Calu3 (cell line): ENCODE results near the gene CARMIL1. TPM values are rescaled to one million over a fixed set of nuclear protein-coding genes. Genes with fewer than 3 reads are reported as not detected.
A peak's percentile ranks its signal among the peaks of the same experiment; 100 is the strongest.

ENCODE experiments used
- BruUV-seq: library from RNA; stranded (reverse); fragments of 400-500 nt; replicated peaks from 2 replicates; lab custom pipeline; 2021; lab: Mats Ljungman, UMichigan
- CTCF ChIA-PET: fragments of 300-600 bp; sonication (Branson Sonifier 250); formaldehyde crosslinking; loops from one replicate; lab custom pipeline; 2022; ENCODE audit warnings: antibody characterized with exemption; lab: Charles Lee
- DNase-seq: peaks from one replicate; pipeline ENCODE4 v3.0.0; 2022
- H3K27ac Mint-ChIP-seq: one replicate; pipeline ENCODE4 v1.8.0; 2022; ENCODE audit warnings: mixed read lengths; ENCODE audit not compliant: unreplicated experiment
- H3K27me3 Mint-ChIP-seq: one replicate; pipeline ENCODE4 v1.8.0; 2022; ENCODE audit warnings: mixed read lengths; ENCODE audit not compliant: unreplicated experiment
- H3K36me3 Mint-ChIP-seq: one replicate; pipeline ENCODE4 v1.8.0; 2022; ENCODE audit warnings: mild to moderate bottlenecking, moderate library complexity, mixed read lengths; ENCODE audit not compliant: insufficient read depth, unreplicated experiment
- H3K4me1 Mint-ChIP-seq: one replicate; pipeline ENCODE4 v1.8.0; 2022; ENCODE audit warnings: mild to moderate bottlenecking, low read depth, mixed read lengths; ENCODE audit not compliant: unreplicated experiment
- H3K4me3 Mint-ChIP-seq: one replicate; pipeline ENCODE4 v1.8.0; 2022; ENCODE audit warnings: mild to moderate bottlenecking, low read depth, moderate library complexity, mixed read lengths; ENCODE audit not compliant: unreplicated experiment
- H3K9me3 Mint-ChIP-seq: one replicate; pipeline ENCODE4 v1.8.0; 2022; ENCODE audit warnings: low read depth, mixed read lengths; ENCODE audit not compliant: unreplicated experiment
- intact Hi-C: fragments of 100-400 bp; cut with micrococcal nuclease; formaldehyde crosslinking; loops from one replicate; pipeline ENCODE4 v1.10.0; 2022; ENCODE audit not compliant: unreplicated experiment
- total RNA-seq: library from RNA; stranded (reverse); gene quantifications from 2 replicates; pipeline ENCODE4 v1.2.3, GENCODE V29; 2022
- TF ChIP-seq, protein P1 (sequence below): fragments of 200-600 bp; IDR thresholded peaks from one replicate; pipeline ENCODE4 v1.8.0; 2022; ENCODE audit warnings: antibody characterized with exemption; ENCODE audit not compliant: unreplicated experiment

CARMIL1 gene
- total RNA-seq, 1 experiment from 2014 or later = 92.4 TPM

DNA sequence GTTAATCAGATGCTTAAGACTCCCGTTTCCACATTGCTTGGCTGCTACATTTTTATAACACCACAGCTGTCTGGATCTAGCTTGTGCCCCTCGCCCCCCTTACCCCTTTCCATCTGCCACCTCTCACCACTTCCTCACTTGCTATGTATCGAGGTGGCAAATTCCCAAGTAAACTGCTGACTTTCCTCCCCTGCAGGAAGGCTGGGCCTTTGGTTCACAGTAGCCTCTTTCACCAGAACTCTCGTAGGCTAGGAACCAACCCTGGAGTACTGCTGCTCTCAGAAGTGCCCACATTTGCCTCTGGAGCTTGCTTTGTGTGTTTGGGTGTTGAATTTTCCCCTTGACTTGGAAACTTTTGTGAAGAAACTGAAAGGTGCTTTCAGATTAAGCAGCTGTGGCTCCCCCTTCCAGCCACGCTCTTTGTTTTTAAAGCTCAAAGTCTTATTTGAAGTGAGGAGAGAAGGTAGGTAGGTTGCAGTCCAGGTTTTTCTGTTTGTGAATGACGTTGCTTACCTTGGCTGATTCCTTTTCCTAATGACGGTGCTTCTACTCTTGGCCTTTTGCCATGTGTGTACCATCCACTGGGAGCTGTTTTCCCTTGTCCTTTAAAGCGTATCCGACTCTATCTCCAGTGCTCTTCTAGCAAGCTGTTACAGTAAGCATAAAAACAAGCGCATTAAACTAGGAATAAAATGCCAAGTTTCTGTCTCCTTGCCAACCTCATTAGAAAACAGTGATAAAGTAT lies 90.4 kb downstream of the CARMIL1 start:
- DNase-seq = peak; percentile 38
- Mint-ChIP-seq H3K27me3 (no peaks in the 10 kb centered on the region), H3K36me3 (no peaks in the 10 kb centered on the region), H3K4me3 (peak overlapping the region; percentile 56), H3K9me3 (peaks cover 3% of the 10 kb centered on the region), H3K4me1 (peaks cover 83% of the 10 kb centered on the region), H3K27ac (peak overlapping the region; percentile 60)
- TF ChIP-seq, protein P1, sequence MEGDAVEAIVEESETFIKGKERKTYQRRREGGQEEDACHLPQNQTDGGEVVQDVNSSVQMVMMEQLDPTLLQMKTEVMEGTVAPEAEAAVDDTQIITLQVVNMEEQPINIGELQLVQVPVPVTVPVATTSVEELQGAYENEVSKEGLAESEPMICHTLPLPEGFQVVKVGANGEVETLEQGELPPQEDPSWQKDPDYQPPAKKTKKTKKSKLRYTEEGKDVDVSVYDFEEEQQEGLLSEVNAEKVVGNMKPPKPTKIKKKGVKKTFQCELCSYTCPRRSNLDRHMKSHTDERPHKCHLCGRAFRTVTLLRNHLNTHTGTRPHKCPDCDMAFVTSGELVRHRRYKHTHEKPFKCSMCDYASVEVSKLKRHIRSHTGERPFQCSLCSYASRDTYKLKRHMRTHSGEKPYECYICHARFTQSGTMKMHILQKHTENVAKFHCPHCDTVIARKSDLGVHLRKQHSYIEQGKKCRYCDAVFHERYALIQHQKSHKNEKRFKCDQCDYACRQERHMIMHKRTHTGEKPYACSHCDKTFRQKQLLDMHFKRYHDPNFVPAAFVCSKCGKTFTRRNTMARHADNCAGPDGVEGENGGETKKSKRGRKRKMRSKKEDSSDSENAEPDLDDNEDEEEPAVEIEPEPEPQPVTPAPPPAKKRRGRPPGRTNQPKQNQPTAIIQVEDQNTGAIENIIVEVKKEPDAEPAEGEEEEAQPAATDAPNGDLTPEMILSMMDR = no peak
- intact Hi-C loops = loop anchor here (5.0 kb wide), 2 partner anchors 48 to 103 kb away; no protein-coding TSS in a partner anchor
- no TSS peak for BruUV-seq
- CTCF ChIA-PET = interaction anchor here (0.5 to 2.0 kb wide), 10 partner anchors 8 to 122 kb away, joined by 3 to 7 read pairs (median 3); partner anchors contain the start of gene CARMIL1

DNA sequence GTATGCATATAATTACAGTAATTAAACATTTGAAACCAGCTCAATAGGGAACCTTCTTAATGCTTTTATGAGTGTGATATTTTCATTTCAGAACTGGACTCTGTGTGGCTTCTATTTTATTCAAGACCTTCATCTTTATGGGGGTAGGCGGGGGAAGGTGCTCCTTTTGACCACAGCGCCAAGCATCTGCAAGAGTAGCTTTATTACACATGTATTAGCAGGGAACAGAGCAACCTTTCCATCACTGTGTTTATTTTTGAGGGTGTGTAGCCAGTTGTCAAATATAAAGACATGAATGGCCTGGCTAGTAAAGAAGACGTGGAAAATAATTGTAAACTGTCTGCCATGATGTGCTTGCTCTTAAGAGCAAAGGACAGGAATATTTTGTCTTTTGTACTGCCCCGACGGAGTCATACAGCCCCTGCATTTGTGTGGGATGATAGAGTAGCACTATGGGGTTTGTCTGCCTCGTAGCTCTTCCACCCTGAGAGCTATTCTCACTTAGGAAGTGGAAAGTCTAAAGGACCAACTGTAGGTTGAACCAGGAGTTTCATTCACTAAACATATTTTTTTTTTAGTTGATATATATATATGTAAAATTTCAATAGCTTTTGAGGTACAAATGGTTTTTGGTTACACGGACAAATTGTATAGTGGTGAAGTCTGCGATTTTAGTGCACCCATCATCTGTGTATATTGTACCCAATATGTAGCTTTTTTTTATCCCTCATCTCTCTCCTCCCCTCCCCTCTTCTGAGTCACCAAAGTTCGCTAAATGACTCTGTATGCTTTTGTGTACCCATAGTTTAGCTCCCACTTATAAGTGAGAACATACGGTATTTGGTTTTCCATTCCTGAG lies 91.2 kb downstream of the CARMIL1 start:
- Mint-ChIP-seq H3K27ac (peak overlapping the region; percentile 60), H3K9me3 (peaks cover 3% of the 10 kb centered on the region), H3K4me3 (peak overlapping the region; percentile 56), H3K4me1 (peaks cover 91% of the 10 kb centered on the region), H3K27me3 (no peaks in the 10 kb centered on the region), H3K36me3 (no peaks in the 10 kb centered on the region)
- DNase-seq = no peak
- intact Hi-C loops = loop anchor here (5.0 kb wide), 1 partner anchor 47 kb away; no protein-coding TSS in a partner anchor
- BruUV-seq = no TSS peak
- TF ChIP-seq, protein P1 = no peak
- CTCF ChIA-PET = interaction anchor here (0.5 to 2.0 kb wide), 6 partner anchors 16 to 105 kb away, joined by 3 to 8 read pairs (median 4); partner anchors contain the start of gene CARMIL1

DNA sequence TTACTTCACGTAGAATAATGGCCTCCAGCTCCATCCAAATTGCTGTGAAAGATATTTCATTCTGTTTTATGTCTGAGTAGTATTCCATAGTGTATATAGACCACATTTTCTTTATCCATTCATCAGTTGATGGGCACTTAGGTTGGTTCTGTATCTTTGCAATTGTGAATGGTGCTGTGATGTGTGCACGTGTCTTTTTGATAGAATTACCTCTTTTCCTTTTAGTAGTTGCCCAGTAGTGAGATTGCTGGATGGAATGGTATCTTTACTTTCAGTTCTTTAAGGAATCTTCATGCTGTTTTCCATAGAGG lies 91.8 kb downstream of the CARMIL1 start:
- Mint-ChIP-seq H3K27ac (no peak overlapping the region), H3K36me3 (no peaks in the 10 kb centered on the region), H3K4me1 (peaks cover 90% of the 10 kb centered on the region), H3K4me3 (no peak overlapping the region), H3K9me3 (peaks cover 3% of the 10 kb centered on the region), H3K27me3 (no peaks in the 10 kb centered on the region)
- CTCF ChIA-PET = interaction anchor here (0.6 to 0.9 kb wide), 2 partner anchors 20 to 105 kb away, joined by 6 to 8 read pairs; no protein-coding TSS in a partner anchor
- DNase-seq = no peak
- TF ChIP-seq, protein P1 = no peak
- BruUV-seq = no TSS peak
- intact Hi-C loops = loop anchor here (5.0 kb wide), 1 partner anchor 46 kb away; no protein-coding TSS in a partner anchor

DNA sequence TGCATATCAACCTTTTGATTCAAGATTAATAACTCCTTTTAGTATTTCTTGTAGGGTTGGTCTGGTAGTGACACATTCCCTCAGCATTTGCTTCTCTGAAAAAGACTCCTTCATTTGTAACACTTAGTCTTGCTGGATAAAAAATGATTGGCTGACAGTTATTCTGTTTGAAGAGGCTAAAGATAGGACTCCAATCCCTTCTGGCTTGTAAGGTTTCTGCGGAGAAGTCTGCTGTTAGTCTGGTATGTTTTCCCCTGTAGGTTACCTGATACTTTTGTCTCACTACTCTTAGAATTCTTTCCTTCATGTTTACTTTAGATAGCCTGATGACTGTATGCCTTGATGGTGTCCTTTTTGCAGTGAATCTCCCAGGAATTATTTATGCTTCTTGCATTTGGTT lies 96.0 kb downstream of the CARMIL1 start:
- H3K9me3 Mint-ChIP-seq = peaks cover 3% of the 10 kb centered on the region
- BruUV-seq = no TSS peak
- TF ChIP-seq, protein P1 = no peak

More for the DNA sequence above, 96.0 kb downstream of the CARMIL1 start:
- Mint-ChIP-seq H3K27me3 (no peaks in the 10 kb centered on the region), H3K36me3 (no peaks in the 10 kb centered on the region), H3K4me1 (peaks cover 49% of the 10 kb centered on the region), H3K4me3 (no peak overlapping the region), H3K27ac (no peak overlapping the region)
- DNase-seq = no peak
- intact Hi-C loops = no loop called here
- CTCF ChIA-PET = interaction anchor here (1.3 kb wide), 1 partner anchor 8 kb away, joined by 3 read pairs; no protein-coding TSS in a partner anchor
